Peyer's patch (tissue), 4 donors: ENCODE results near the gene DOCK1.

Source experiments
- CTCF ChIP-seq, 6 experiments: fragments of 450-650 bp in 4 of 6; fragments of 200-600 bp in 2 of 6; sonication (generic) in 1 of 6; IDR thresholded peaks; one replicate each; pipeline ENCODE4 v1.5.1; 2017 to 2019; ENCODE audit warnings: antibody characterized with exemption in 6 of 6, mild to moderate bottlenecking in 3 of 6, moderate library complexity in 1 of 6
- POLR2A ChIP-seq, 2 donors: fragments of 450-650 bp; IDR thresholded peaks; one replicate each; pipeline ENCODE4 v1.5.1; 2017; ENCODE audit warnings: antibody characterized with exemption in 2 of 2, mild to moderate bottlenecking in 2 of 2, moderate library complexity in 2 of 2

- TF ChIP-seq POLR2A (IDR thresholded peaks at IDR 0.05) (no peak), CTCF (IDR thresholded peaks at IDR 0.05) (no peak)
These were observed 414.5 kb downstream of the DOCK1 start for GRCh38 chr10:127319691-127320090.
